Sigmoid colon (tissue), 7 donors: ENCODE data around the gene MTMR3. TPM values are rescaled to one million over a fixed set of nuclear protein-coding genes. Genes with fewer than 3 reads are reported as not detected.

Experiments used
- DNase-seq: peaks from one replicate; pipeline ENCODE4 v3.0.0-alpha.2; 2019
- H3K27ac ChIP-seq, 4 donors: fragments of 200-600 bp; sonication (generic); one replicate each; pipeline ENCODE4 v1.5.1; 2016 to 2019; ENCODE audit warnings: mild to moderate bottlenecking in 1 of 4
- H3K27me3 ChIP-seq, 3 donors: fragments of 200-600 bp; sonication (generic); one replicate each; pipeline ENCODE4 v1.5.1; 2019; ENCODE audit warnings: mild to moderate bottlenecking in 1 of 3
- H3K36me3 ChIP-seq, 4 donors: fragments of 200-600 bp; sonication (generic); one replicate each; pipeline ENCODE4 v1.5.1; 2016 to 2019
- H3K4me1 ChIP-seq, 4 donors: fragments of 200-600 bp; sonication (generic); one replicate each; pipeline ENCODE4 v1.5.1; 2017 to 2019
- H3K4me3 ChIP-seq, 4 donors: fragments of 200-600 bp; sonication (generic); one replicate each; pipeline ENCODE4 v1.5.1; 2017 to 2019; ENCODE audit warnings: mild to moderate bottlenecking in 2 of 4, moderate library complexity in 1 of 4
- H3K9me3 ChIP-seq, 4 donors: fragments of 200-600 bp in 3 of 4; sonication (generic) in 3 of 4; one replicate each; pipeline versions ENCODE4 v1.5.1 to v1.6.1; 2013 to 2019
- CTCF ChIP-seq, 4 experiments: fragments of 450-650 bp in 3 of 4; fragments of 200-600 bp in 1 of 4; IDR thresholded peaks; one replicate each; pipeline ENCODE4 v1.5.1; 2016 to 2019; ENCODE audit warnings: antibody characterized with exemption in 4 of 4, mild to moderate bottlenecking in 3 of 4, moderate library complexity in 2 of 4
- EP300 ChIP-seq, 4 donors: sonication (generic); formaldehyde crosslinking; IDR thresholded peaks; one replicate each; pipeline ENCODE4 v1.6.1; 2017; ENCODE audit warnings: antibody characterized with exemption in 4 of 4
- POLR2A ChIP-seq, 2 donors: fragments of 450-650 bp; IDR thresholded peaks; one replicate each; pipeline ENCODE4 v1.6.1; 2016; ENCODE audit warnings: antibody characterized with exemption in 2 of 2, mild to moderate bottlenecking in 2 of 2, moderate library complexity in 2 of 2
- POLR2AphosphoS5 ChIP-seq, 4 donors: sonication (generic); formaldehyde crosslinking; IDR thresholded peaks; one replicate each; pipeline ENCODE4 v1.6.1; 2017; ENCODE audit warnings: antibody characterized with exemption in 4 of 4
- whole genome bisulfite sequencing, 2 donors: extraction: QIAGEN DNeasy Blood & Tissue Kit; methylation state at CpG; one replicate each; pipeline ENCODE4 v1.1.7; 2013; 5-methylcytosine and 5-hydroxymethylcytosine counted together
- intact Hi-C: fragments of 100-400 bp; cut with DNase I; formaldehyde crosslinking; loops from one replicate; pipeline ENCODE4 v1.15.1; 2023
- polyA plus RNA-seq, 3 donors: library from polyadenylated mRNA; stranded (reverse); fragments of 200-250 nt; gene quantifications; one replicate each; pipeline ENCODE4 v1.2.3, GENCODE V29; 2013
- total RNA-seq, 4 donors: library from RNA; depleted of rRNA; stranded (reverse); fragments of >200 nt; gene quantifications; one replicate each; pipeline ENCODE4 v1.1.0, GENCODE V29; 2016
- donor health status: healthy with polysubstance abuse.
- donor health status: Bipolar disorder and iron deficiency.
- donor health status: healthy.

MTMR3 gene
- total and polyA plus RNA-seq, 7 donors = 6.6 to 52.3 (median 40.7) TPM

GRCh38 chr22:30009478-30009877 lies 126.5 kb downstream of the MTMR3 start:
- no peak overlapping the region for H3K27ac ChIP-seq
- DNase-seq = no peak
- H3K27me3 ChIP-seq = no peaks in the 10 kb centered on the region
- H3K4me1 ChIP-seq = peaks cover 0 to 13% (median 5%) of the 10 kb centered on the region in 4 donors
- H3K36me3 ChIP-seq = peaks cover 11 to 82% (median 41%) of the 10 kb centered on the region in 4 donors
- no peak for TF ChIP-seq POLR2AphosphoS5 (IDR thresholded peaks at IDR 0.05)
- no peak for TF ChIP-seq POLR2A (IDR thresholded peaks at IDR 0.05)
- TF ChIP-seq EP300 (IDR thresholded peaks at IDR 0.05) = no peak
- no peak for TF ChIP-seq CTCF (IDR thresholded peaks at IDR 0.05)
- H3K9me3 ChIP-seq = no peaks in the 10 kb centered on the region
- no peak overlapping the region for H3K4me3 ChIP-seq
- intact Hi-C loops = loop anchor here (5.0 kb wide), 1 partner anchor 372 kb away; no protein-coding TSS in a partner anchor

- WGBS, 2 donors = 46 to 67% methylated on average over 2 of the region's 2 CpGs
- Histone ChIP-seq H3K4me1 (no peaks in the 10 kb centered on the region), H3K27me3 (no peaks in the 10 kb centered on the region), H3K27ac (no peak overlapping the region), H3K36me3 (peaks cover 15 to 96% (median 54%) of the 10 kb centered on the region in 4 donors), H3K9me3 (no peaks in the 10 kb centered on the region), H3K4me3 (no peak overlapping the region)
- intact Hi-C loops = no loop called here
- DNase-seq = no peak
- no peak for TF ChIP-seq EP300 (IDR thresholded peaks at IDR 0.05)
These were observed 127.9 kb downstream of the MTMR3 start for GRCh38 chr22:30010789-30011405.

- H3K27me3 ChIP-seq = no peaks in the 10 kb centered on the region
- DNase-seq = no peak
- peaks cover 29 to 98% (median 62%) of the 10 kb centered on the region in 4 donors for H3K36me3 ChIP-seq
- intact Hi-C loops = no loop called here
- H3K4me1 ChIP-seq = peaks cover 0 to 7% (median 0%) of the 10 kb centered on the region in 4 donors
- H3K9me3 ChIP-seq = no peaks in the 10 kb centered on the region
- TF ChIP-seq POLR2AphosphoS5 (IDR thresholded peaks at IDR 0.05) = no peak
- TF ChIP-seq EP300 (IDR thresholded peaks at IDR 0.05) = no peak
- no peak for TF ChIP-seq POLR2A (IDR thresholded peaks at IDR 0.05)
- TF ChIP-seq CTCF (IDR thresholded peaks at IDR 0.05) = no peak
- H3K4me3 ChIP-seq = no peak overlapping the region
- WGBS, 2 donors = 85 to 89% methylated on average over 5 of the region's 5 CpGs
- no peak overlapping the region for H3K27ac ChIP-seq
These were observed 130.2 kb downstream of the MTMR3 start for GRCh38 chr22:30013201-30013600.

- Histone ChIP-seq H3K4me1 (peaks cover 0 to 7% (median 0%) of the 10 kb centered on the region in 4 donors), H3K27ac (no peak overlapping the region), H3K9me3 (no peaks in the 10 kb centered on the region), H3K36me3 (peaks cover 31 to 98% (median 63%) of the 10 kb centered on the region in 4 donors), H3K27me3 (no peaks in the 10 kb centered on the region), H3K4me3 (no peak overlapping the region)
- intact Hi-C loops = no loop called here
- TF ChIP-seq POLR2A (IDR thresholded peaks at IDR 0.05) (no peak), EP300 (IDR thresholded peaks at IDR 0.05) (no peak), POLR2AphosphoS5 (IDR thresholded peaks at IDR 0.05) (no peak), CTCF (IDR thresholded peaks at IDR 0.05) (no peak)
- no peak for DNase-seq
These were observed 131.3 kb downstream of the MTMR3 start for GRCh38 chr22:30014244-30014643.

GRCh38 chr22:30015229-30015797 lies 132.3 kb downstream of the MTMR3 start:
- Histone ChIP-seq H3K36me3 (peaks cover 38 to 98% (median 64%) of the 10 kb centered on the region in 4 donors), H3K4me1 (peaks cover 0 to 7% (median 0%) of the 10 kb centered on the region in 4 donors), H3K9me3 (no peaks in the 10 kb centered on the region), H3K27ac (no peak overlapping the region), H3K27me3 (no peaks in the 10 kb centered on the region), H3K4me3 (no peak overlapping the region)
- intact Hi-C loops = no loop called here
- DNase-seq = no peak
- no peak for TF ChIP-seq CTCF (IDR thresholded peaks at IDR 0.05)
- no peak for TF ChIP-seq POLR2AphosphoS5 (IDR thresholded peaks at IDR 0.05)
- TF ChIP-seq POLR2A (IDR thresholded peaks at IDR 0.05) = no peak
- no peak for TF ChIP-seq EP300 (IDR thresholded peaks at IDR 0.05)
- 92 to 95% methylated on average over 3 of the region's 3 CpGs for WGBS, 2 donors
